ENCODE results near the gene COL2A1. TPM values are rescaled to one million over a fixed set of nuclear protein-coding genes. Genes with fewer than 3 reads are reported as not detected.

The COL2A1 gene
- total and polyA plus RNA-seq, 12 donors = 0.03 to 0.17 (median 0.07) TPM; not detected in 9

DNA sequence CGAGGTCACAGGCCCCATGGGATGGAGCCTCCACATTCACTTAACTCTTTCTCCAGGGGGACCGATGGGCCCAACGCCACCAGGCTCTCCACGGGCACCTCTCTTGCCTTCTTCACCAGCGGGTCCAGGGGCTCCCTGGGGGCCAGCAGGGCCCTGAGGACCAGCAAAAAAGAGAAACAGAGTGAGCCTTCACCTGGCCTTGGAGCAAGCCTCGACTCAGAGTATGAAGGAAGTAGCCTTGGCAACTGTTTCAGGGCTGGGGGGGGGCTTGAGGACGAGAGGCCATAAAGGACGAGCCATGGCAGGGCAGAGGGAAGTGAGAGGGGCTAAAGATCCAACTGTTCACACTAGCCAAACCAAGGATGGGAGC lies 18.0 kb downstream of the COL2A1 start:
- TF ChIP-seq, protein P1, sequence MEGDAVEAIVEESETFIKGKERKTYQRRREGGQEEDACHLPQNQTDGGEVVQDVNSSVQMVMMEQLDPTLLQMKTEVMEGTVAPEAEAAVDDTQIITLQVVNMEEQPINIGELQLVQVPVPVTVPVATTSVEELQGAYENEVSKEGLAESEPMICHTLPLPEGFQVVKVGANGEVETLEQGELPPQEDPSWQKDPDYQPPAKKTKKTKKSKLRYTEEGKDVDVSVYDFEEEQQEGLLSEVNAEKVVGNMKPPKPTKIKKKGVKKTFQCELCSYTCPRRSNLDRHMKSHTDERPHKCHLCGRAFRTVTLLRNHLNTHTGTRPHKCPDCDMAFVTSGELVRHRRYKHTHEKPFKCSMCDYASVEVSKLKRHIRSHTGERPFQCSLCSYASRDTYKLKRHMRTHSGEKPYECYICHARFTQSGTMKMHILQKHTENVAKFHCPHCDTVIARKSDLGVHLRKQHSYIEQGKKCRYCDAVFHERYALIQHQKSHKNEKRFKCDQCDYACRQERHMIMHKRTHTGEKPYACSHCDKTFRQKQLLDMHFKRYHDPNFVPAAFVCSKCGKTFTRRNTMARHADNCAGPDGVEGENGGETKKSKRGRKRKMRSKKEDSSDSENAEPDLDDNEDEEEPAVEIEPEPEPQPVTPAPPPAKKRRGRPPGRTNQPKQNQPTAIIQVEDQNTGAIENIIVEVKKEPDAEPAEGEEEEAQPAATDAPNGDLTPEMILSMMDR (IDR thresholded peaks at IDR 0.05) = no peak
- H3K9me3 ChIP-seq = no peaks in the 10 kb centered on the region
- intact Hi-C loops (cut with DNase I) = no loop called here
- H3K27me3 ChIP-seq = peaks cover 0 to 16% (median 0%) of the 10 kb centered on the region in 7 donors
- H3K36me3 ChIP-seq = no peaks in the 10 kb centered on the region
- H3K4me3 ChIP-seq = no peak overlapping the region
- peaks cover 0 to 15% (median 4%) of the 10 kb centered on the region in 9 donors for H3K4me1 ChIP-seq
- H3K27ac ChIP-seq = no peak overlapping the region
- no peak for ATAC-seq
- 77 to 80% methylated on average over 8 of the region's 8 CpGs for WGBS, 2 donors
- no peak for DNase-seq

DNA sequence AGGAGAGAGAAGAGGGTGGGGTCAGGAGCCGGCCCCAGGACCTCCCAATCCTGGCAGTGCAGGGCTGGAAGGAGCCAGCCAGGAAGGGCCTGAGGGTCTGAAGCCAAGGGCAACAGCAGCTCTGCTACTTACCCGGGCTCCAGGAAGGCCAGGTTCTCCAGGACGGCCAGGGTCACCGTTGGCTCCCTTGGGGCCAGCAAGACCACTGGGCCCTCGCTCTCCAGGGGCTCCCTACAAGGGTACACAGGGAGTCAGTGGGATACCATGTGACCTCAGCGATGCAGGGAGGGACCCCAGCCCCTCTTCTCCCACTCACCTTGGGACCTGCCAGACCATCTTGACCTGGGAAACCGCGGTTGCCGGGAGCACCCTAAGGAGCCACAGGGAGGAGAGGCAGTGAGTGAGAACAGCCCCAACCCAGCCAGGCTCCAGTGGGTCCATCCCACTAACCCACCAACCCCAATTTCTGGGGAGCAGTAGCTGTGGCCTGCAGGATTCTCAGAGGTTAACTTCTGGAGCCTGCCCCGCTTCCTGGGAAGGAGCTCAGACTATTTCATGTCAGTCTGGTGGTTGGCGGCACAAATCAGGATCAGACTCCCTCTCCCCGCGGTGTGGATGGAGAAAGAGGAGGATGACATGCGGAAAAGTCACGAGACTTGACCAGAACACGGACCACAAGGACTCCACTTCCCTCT lies 18.5 kb downstream of the COL2A1 start:
- Histone ChIP-seq H3K4me3 (no peak overlapping the region), H3K9me3 (no peaks in the 10 kb centered on the region), H3K36me3 (no peaks in the 10 kb centered on the region), H3K27ac (no peak overlapping the region), H3K27me3 (peaks cover 0 to 16% (median 0%) of the 10 kb centered on the region in 7 donors), H3K4me1 (peaks cover 0 to 12% (median 2%) of the 10 kb centered on the region in 9 donors)
- WGBS, 2 donors = 88 to 94% methylated on average over 16 of the region's 16 CpGs
- no peak for ATAC-seq
- TF ChIP-seq, protein P1 (IDR thresholded peaks at IDR 0.05) = no peak
- intact Hi-C loops (cut with DNase I) = no loop called here
- DNase-seq = no peak

- 97% methylated on average over 8 of the region's 8 CpGs for WGBS, 2 donors
- intact Hi-C loops (cut with DNase I) = no loop called here
Observed at GRCh38 chr12:47984331-47984801, 19.9 kb downstream of the COL2A1 start.

DNA sequence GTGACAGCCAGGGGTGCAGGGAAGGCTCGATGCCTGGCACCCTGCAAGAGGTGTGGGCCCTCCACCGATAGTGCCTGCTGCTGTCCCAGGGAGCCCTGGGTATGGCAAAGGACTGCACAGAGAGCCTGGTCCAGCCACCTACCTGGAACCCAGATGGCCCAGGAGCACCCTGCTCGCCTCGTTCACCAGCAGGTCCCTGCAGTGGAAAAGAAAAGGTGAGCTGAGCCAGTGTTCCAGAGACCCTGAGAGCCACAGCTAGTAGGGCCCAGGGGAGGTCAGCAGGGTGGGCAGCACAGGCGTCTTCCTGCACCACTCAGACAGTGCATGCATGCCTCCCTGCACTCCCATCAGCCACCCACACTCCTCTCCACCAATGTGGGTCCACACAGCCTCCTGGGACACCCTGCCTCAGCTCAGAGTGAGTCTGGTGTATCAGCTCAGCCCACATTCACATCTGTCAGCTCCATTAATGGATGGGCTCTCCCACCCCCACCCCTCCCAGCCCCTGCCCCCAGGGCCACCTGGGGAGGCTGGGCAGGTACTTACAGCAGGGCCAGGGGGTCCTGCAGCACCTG lies 20.6 kb downstream of the COL2A1 start:
- peaks cover 0 to 7% (median 0%) of the 10 kb centered on the region in 9 donors for H3K4me1 ChIP-seq
- WGBS, 2 donors = 87 to 94% methylated on average over 5 of the region's 5 CpGs
- no peaks in the 10 kb centered on the region for H3K9me3 ChIP-seq
- TF ChIP-seq, protein P1 (IDR thresholded peaks at IDR 0.05) = no peak
- no peak overlapping the region for H3K27ac ChIP-seq
- intact Hi-C loops (cut with DNase I) = no loop called here
- no peak for ATAC-seq
- no peak for DNase-seq
- H3K36me3 ChIP-seq = no peaks in the 10 kb centered on the region
- H3K4me3 ChIP-seq = no peak overlapping the region
- H3K27me3 ChIP-seq = peaks cover 0 to 21% (median 0%) of the 10 kb centered on the region in 7 donors

More at GRCh38 chr12:47984331-47984801, 19.9 kb downstream of the COL2A1 start:
- Histone ChIP-seq H3K27ac (no peak overlapping the region), H3K4me3 (no peak overlapping the region), H3K36me3 (no peaks in the 10 kb centered on the region), H3K27me3 (peaks cover 0 to 21% (median 0%) of the 10 kb centered on the region in 7 donors), H3K4me1 (peaks cover 0 to 7% (median 0%) of the 10 kb centered on the region in 9 donors), H3K9me3 (no peaks in the 10 kb centered on the region)
- no peak for DNase-seq
- no peak for ATAC-seq
- TF ChIP-seq, protein P1 (IDR thresholded peaks at IDR 0.05) = no peak
